Lower leg skin (tissue), 4 donors: ENCODE measurements around the gene ROR2. TPM values are rescaled to one million over a fixed set of nuclear protein-coding genes. Genes with fewer than 3 reads are reported as not detected.

ENCODE experiments used
- DNase-seq, 2 donors: peaks; one replicate each; pipeline ENCODE4 v3.0.0-alpha.2; 2019; ENCODE audit warnings: low spot score in 2 of 2
- H3K4me3 ChIP-seq: fragments of 200-600 bp; sonication (generic); 2 replicates; pipeline ENCODE4 v1.5.1; 2017; ENCODE audit warnings: mild to moderate bottlenecking, low read depth; ENCODE audit not compliant: poor library complexity, severe bottlenecking
- CTCF ChIP-seq, 3 donors: fragments of 450-650 bp; IDR thresholded peaks; one replicate each; pipeline ENCODE4 v1.5.1; 2016; ENCODE audit warnings: antibody characterized with exemption in 3 of 3, mild to moderate bottlenecking in 3 of 3, moderate library complexity in 2 of 3
- POLR2A ChIP-seq, 2 donors: fragments of 450-650 bp; IDR thresholded peaks; one replicate each; pipeline ENCODE4 v1.6.1; 2016 to 2017; ENCODE audit warnings: antibody characterized with exemption in 2 of 2, mild to moderate bottlenecking in 1 of 2, moderate library complexity in 1 of 2
- WGBS, 2 donors: methylation state at CpG; one replicate each; pipeline ENCODE4 v1.1.5; 2018; 5-methylcytosine and 5-hydroxymethylcytosine counted together
- intact Hi-C: fragments of 100-400 bp; cut with DNase I; formaldehyde crosslinking; loops from one replicate; pipeline ENCODE4 v1.15.0; 2023; ENCODE audit warnings: low total_unique reads
- microRNA-seq, 2 donors: library from miRNA; unstranded; fragments of <30 nt; microRNA quantifications; one replicate each; pipeline ENCODE4, GENCODE V29; 2016; ENCODE audit warnings: borderline replicate concordance in 2 of 2, borderline number of aligned reads in 1 of 2
- total RNA-seq, 4 donors: library from RNA; depleted of rRNA; stranded (reverse); fragments of >200 nt; gene quantifications; one replicate each; pipeline ENCODE4 v1.1.0, GENCODE V29; 2016

ROR2 gene
- total RNA-seq, 4 donors from 2014 or later, result 2.3 to 8.7 (median 5.8) TPM

- intact Hi-C loops, result no loop called here
- WGBS, 2 donors, result 49 to 51% methylated on average over 12 of the region's 12 CpGs
- no peak for TF ChIP-seq CTCF (IDR thresholded peaks at IDR 0.05)
- no peak for TF ChIP-seq POLR2A (IDR thresholded peaks at IDR 0.05)
- no peak for DNase-seq
- H3K4me3 ChIP-seq, result no peak overlapping the region
Measured at GRCh38 chr9:91515074-91515687, 434.8 kb downstream of the ROR2 start.

Small RNA genes within 50 kb of the gene (microRNA-seq; reads per million reads assigned to microRNA genes)
- gene MIR3910-1, result 0 reads per million in 2 donors
- 0 reads per million in 2 donors for gene MIR3910-2

Other genes starting within 250 kb of the ROR2 start
- gene SPTLC1, start 165.2 kb upstream of the ROR2 start, total RNA-seq, result 10 to 100 TPM; 80.5 to 99.6 (median 95.6) TPM